Germinal center (tissue), 1 donor: ENCODE measurements around the gene RALB.
"Not testable (repeated sequence)": the region's sequence is repeated elsewhere in the genome, so short reads cannot be mapped to it uniquely, and the experiment has no call there.

Experiments used
- DNase-seq: peaks from one replicate; pipeline ENCODE4 v3.0.0; 2012; ENCODE audit warnings: mixed read lengths, low spot score

RALB gene

DNA sequence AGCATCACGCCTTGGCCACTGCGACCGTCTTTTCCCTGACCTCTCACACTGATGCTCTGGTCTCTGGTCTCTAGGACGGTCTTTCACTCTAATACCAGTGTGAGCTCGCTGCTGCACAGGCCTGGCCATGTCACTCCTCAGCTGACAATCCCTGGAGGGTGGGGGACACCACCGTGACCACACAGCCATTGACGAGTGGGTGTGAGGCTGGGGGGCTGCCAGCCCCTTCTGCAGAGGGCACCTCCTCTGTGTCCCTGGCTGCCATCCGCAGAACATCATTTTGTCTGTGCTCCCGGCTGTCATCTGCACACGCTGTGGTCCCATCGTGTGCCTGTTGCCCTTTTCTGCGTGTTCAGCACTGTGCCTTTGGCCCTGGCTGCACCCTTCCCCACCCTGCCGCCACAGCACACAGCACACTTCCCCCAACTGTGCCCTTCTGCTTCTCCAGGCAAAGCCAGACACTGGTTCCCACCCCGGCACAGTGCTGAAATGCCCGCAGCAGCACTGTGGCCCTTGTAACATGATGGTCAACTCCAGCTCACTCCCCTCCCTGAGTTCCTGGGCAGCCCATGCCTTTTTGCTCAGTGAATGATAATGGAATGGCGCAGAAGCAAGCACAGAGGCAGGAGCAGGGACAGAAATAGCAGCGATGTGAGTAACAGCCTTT is 62.8 kb downstream of the RALB start:
- no peak for DNase-seq

DNA sequence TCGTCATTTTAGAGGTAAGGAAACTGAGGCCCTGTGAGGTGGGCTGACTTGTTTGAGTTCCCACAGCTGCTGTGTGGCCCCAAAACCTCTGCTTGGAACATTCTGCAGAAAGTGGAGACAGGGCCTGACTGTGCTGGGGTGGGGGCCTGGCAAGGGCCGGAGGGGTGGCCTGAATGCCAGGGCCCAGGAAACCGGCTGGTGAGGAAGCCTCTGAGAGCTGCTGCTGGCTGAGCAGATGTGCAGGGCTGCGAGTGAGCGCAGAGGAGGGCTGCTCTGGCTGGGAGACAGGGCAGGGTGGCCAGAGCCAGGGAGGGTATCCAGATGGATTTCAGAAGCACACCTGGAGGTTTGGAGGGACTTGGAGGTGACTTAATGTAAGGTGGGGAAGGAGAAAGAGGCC is 63.4 kb downstream of the RALB start:
- no peak for DNase-seq

DNA sequence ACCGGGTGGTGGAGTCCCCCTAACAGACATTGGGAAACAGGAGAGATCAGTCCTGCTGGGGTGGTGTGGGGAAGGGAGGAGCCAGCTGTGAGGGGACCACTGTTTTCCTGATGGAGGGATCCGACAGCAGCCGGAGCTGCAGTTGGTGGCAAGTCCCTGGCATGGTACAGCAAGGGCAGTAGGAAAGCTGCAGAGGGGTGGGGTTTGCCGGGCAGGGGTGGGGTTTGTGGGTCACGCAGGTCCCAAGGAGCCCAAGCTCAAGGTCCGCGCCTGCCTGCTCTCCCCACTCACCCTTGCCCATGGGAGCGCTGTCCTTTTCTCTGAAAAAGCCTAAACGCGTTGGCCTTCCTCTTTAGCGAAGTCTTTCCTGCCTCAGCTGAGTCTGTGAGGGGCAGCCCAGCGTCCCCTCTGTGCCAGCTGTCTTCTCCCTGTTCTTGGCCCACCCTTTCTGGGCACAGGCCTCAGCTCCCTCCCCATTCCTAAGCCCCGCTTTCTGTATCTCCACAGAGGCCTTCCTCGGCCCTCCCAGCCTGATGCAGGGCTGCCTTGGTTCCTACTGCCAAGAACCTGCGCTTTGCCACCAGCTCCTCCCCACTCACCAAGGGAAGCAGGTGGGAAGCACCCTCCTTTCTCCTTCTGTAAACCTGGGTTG is 64.0 kb downstream of the RALB start:
- DNase-seq: no peak

- no peak for DNase-seq
Measured at GRCh38 chr2:120317180-120317533, 64.5 kb downstream of the RALB start.

DNA sequence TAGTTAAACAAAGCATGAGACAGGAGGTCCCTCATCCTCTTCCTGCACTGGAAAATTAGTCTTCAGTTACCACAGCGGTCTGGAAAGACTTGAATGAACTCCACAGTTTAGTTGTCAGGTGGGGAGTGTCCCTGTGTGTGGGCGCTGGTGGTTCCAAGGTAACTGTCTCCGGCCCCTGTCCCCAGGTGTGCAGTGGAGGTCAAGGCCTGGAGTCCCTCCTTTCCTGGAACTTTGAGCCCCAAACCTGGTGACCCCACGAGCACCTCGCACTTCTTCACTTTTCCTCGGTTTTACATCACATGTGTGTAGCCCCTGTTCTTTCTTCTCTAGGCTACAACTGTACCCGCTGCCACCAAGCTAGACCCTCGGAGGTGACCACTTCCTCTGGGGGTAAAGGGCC is 65.3 kb downstream of the RALB start:
- DNase-seq: no peak

- no peak for DNase-seq
Measured at GRCh38 chr2:120318626-120319025, 66.0 kb downstream of the RALB start.

- DNase-seq: no peak
Measured at GRCh38 chr2:120319123-120319522, 66.5 kb downstream of the RALB start.

- no peak for DNase-seq
Measured at GRCh38 chr2:120319686-120320317, 67.2 kb downstream of the RALB start.

DNA sequence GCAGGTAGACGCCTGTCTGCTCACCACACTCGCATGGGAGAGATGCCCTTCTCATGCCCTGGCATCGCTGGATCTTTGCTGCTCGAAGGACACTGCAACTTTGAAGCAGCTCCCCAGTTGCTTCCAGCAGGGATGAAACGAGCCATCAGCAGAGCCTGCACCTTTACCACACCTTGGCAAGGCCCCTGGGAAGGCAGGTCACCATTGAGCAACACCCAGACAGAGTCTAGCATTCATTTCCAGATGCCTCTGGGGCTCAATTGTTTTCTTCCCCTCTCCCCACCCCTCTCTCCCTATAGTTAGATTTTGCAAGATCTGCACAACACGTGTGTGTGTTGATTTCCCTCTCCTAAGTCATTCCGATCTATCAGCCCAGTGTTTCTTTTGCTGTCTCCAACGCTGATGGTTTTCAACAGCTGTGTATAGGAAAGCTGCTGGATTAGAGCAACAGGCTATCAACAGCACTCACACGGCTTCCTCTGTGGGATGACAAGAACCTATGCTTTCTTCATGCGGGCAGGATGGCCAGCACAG is 67.7 kb downstream of the RALB start:
- DNase-seq: no peak

GRCh38 chr2:120320887-120321556 is 68.4 kb downstream of the RALB start:
- DNase-seq: not testable (repeated sequence)

DNA sequence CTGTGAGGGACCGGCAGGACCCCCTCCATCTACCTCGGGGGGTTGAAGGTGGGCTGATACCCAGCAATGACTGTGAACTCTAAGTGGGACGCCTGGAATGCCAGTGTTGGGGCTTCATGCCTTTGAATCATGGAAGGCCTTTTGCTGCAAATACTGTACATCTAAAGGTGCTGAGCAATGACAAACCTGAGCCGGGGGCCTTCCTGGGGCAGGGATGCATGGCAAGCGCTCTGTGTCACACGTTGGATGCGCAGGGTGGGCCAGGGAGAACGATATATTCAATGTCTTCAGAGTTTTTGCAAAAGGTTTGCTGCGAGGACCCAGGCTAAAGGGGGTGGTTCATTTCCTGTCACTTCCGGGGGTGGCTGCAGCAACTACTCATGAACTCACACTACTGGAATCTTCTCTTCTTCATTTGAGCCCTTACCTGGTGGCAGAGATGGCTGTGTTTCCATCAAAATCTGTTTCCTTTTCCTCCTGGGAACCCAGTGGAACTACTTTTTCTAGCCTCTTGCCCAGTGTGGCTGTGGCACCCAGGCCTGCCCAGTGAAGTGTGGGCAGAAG is 69.2 kb downstream of the RALB start:
- DNase-seq: no peak

DNA sequence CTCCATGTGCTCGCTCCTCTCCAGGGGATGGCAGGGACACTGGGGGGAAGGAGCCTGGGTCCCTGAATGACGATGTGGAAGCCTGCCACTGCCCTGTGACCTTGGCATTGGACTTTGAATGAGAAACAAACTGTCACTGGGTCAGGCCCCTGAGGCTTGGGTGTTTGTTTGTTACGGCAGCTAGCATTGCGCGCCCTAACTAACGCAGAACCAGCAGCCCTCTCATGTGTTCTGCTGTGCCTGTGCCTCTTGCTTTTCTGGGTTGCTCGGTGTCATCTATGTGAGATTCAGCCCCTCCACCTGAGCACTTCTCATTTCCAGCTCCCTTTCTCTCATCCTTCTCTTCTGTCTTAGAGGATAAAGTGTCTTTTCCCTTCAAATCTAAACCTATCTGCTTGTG is 69.7 kb downstream of the RALB start:
- DNase-seq: no peak

- no peak for DNase-seq
Measured at GRCh38 chr2:120323214-120323613, 70.6 kb downstream of the RALB start.

DNA sequence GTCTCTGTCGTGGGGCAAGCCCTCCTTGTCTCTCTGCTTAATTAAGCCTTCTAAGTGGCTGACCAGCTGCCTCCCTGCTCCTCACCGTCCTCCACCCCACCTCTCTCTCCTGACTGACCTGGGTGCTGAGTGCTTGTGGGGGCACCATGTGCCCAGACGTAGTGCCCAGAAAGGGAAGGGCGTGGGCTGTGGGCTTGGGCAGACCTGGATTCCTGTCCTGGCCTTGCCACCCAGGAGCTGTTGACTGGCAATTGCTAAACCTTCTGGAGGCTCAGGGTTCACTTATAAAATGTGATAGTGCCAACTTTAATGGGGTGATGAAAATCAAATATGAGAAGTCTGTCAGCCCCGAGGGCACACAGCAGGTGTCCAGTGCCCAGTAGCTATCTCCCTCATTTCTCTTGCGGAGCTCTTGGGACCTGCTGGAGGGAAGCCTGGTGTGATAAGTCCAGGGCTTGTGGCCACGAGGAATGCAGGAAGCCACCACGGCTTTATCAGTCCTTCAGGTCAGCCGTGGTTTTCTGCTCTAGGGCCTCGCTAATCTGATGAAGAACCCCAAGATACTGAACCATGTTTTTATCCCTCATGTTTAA is 71.3 kb downstream of the RALB start:
- no peak for DNase-seq

- DNase-seq: no peak
Measured at GRCh38 chr2:120324933-120325332, 72.3 kb downstream of the RALB start.

DNA sequence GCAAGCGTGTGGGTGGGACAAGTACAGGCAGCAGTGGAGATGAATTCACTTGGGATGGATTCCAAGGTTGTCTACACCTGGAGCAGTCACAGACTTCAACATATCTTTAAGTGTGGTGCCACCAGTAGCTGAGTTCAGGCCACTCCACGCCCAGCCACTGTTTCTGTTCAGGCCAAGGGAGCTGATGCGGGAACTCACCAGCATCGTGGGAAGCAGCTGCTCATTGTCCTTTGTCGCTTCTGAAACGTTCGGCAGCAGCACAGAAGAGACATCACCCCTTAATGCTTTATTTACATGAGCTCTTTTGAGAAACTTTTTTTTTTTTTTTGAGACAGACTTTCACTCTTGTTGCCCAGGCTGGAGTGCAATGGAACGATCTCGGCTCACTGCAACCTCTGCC is 73.4 kb downstream of the RALB start:
- no peak for DNase-seq

GRCh38 chr2:120330946-120331822 is 78.5 kb downstream of the RALB start:
- DNase-seq: no peak

GRCh38 chr2:120331903-120332302 is 79.3 kb downstream of the RALB start:
- DNase-seq: no peak

DNA sequence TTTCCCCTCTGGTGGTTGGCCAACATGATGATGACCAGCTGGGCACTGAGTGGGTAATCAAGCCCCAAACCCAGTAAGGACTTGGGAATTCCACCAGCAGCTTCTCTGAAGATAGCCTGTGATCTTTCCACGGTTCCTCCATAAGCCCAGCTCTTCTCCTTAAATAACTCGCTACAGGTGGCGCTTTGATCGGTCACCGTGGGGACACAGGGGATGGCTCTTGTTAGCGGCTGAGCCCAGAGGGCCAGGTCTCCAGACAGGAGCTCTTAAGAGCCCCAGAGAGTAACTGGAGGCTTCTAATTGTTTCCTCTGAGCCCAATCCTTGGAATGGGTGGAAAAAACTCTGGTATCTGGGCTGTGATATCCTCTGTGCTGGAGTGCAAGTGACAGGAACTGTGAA is 79.7 kb downstream of the RALB start:
- DNase-seq: no peak

DNA sequence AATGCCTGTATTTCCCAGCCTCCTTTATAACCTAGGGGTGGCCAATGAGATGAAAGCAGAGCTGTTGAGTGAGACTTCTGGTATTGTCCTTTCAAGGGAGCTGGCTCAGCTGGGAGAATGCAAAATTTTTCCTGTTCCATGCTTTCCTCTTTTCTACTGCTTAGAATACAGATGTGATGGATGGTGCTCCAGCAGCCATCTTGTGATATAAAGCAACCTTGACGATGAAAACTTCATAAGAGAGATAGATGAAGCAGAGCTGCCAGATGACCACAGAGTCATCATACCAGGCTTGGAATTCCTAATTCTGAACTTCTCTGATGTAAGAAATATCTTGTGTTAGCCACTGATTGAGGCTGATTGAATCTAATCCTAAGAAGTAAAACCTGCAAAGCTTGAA is 81.4 kb downstream of the RALB start:
- no peak for DNase-seq

DNA sequence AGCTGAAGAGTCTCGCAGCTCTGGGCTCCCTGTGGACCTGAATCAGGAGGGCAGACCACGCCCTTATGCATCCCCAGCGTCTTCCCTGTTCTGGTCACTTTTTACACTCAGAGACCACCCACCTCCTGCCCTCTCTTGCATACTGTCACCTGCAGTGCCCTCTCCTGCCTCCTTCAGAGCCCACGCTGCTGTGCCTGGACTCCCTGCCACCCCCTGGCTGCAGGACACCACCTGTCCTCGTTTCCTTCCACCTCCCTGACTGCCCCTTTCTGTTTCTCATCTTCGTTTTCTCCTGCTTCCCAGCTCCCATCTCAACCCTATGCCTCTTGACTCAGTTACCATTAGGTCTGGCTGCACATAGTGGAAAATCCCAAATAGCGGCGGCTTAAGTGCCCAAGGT is 84.1 kb downstream of the RALB start:
- DNase-seq: no peak
